Head of caudate nucleus (tissue), 42 donors: Measurements from ENCODE around the gene RETN.

Experiments
- DNase-seq, 42 donors: peaks; one replicate each; pipeline versions ENCODE4 v3.0.0 to v3.0.0-alpha.2; 2020 to 2021; ENCODE audit warnings: mixed read lengths in 7 of 42
- intact Hi-C: fragments of 100-400 bp; cut with DNase I; formaldehyde crosslinking; loops from one replicate; pipeline ENCODE4 v1.15.0; 2022

Gene RETN

DNA sequence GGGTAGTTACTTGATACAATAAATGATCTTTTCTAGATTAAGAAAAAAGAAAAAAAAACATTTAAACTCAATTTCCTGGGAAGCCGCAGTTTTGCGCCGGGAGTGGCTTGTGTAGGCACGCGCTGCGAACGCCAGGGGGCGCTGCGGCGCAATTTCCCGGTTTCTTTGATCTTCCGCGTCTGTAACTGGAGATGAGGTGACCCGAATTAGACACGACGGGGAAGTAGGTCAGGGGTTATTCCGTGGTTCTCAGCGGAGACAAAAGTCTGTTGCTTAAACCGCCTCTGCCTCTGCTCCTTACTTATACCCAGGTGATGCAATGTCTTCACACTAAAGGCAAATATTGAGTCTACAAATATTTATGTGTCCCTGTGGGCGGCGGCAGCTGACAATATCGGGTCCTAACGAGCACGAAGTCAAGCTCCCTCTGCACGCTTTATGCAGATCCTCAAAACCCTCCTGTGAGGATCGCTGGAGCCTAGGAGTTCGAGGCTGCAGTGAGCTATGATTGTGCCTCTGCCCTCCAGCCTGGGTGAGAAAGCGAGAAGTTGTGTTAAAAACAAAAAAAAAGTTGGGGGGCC lies 16.7 kb upstream of the RETN start:
- DNase-seq: peak; percentile 51 to 93 (median 84)
- intact Hi-C loops: no loop called here

DNA sequence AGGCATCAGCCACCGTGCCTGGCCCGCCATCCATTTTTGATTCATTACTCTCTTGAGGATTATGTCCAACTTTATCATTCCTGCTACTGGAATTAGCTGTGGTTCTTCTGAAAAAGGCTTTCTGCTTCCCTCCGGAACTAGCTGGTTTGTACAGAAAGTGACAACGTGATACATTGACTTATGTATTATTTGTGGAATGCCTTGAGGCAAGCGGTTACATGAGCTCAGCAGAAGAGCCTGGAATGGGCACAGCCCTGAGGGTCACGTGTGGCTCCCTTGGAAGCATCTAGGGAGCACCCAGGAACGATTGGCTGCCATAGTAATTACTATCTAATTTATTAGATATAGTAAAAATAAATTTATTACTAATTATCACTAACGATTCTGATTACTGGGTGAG lies 14.4 kb upstream of the RETN start:
- intact Hi-C loops: no loop called here
- DNase-seq: no peak

DNA sequence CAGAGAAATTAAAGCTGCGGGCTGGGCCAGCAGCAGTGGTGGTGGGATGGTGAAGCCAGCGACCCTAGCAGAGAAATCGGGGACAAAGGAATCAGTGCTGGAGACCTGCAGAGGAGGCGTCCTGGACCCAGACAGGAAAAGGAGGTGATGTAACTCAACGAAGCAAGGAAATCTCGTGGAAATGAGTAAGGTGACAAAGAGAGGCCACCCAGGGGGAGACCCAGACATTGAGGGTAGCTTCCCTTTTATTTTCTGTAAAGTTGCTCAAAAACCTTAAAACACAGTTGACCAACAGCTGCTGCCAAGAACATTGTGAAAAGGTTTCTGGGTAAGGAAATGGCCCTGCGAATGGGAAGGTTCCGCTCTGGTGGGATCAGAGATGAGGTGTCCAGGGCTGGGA lies 13.3 kb upstream of the RETN start:
- no peak for DNase-seq
- intact Hi-C loops: no loop called here

DNA sequence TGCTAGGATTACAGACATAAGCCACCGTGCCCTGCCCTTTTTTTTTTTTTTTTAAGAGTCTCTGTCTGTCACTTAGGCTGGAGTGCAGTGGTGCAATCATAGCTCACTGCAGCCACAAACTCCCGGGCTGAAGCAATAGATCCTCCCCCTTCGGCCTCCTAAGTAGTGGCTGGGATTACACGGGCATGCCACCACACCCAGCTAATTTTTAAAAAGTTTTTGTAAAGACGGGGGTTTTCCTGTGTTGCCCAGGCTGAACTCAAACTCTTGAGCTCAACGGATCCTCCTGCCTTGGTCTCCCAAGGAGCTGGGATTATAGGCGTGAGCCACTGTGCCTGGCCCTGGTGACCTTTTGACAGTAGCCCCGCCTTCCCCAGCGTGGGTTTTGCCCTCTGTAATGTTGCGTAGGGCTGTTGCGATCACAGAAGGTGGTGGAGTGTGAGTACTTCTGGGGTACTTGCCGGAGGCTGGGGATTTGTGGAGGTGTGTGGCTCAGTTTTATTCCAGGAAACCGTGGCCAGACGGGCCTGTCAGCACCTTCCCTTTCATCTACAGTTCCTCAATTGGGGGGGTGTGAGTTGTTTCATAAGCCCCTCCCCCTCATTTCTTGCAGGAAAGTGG lies 11.6 kb upstream of the RETN start:
- intact Hi-C loops: no loop called here
- no peak for DNase-seq

DNA sequence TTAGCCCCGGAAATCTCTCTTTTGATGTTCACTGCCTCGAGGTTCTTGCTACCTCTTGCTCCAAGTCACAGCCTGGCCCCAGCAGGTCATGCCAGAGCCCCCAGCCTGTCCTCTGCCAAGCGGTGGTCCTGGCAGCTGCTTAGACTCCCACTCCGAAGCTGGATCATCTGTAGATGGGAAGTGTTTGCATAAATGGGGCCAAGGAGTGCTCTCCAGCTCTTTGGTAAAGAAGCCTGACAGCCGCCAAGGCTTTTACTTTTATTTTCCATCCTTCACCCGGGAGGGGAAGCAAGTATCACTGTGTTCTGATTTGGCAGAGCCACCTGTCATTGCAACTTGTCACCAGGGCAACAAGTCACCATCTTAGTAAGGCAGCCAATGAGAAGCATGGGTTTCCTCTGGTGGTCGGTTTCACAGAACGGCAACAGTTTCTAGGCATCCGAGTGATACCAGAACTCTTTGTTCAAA lies 10.6 kb upstream of the RETN start:
- DNase-seq: peak in 19 of 42 donors; percentile 19 to 69 (median 37)
- intact Hi-C loops: no loop called here

DNA sequence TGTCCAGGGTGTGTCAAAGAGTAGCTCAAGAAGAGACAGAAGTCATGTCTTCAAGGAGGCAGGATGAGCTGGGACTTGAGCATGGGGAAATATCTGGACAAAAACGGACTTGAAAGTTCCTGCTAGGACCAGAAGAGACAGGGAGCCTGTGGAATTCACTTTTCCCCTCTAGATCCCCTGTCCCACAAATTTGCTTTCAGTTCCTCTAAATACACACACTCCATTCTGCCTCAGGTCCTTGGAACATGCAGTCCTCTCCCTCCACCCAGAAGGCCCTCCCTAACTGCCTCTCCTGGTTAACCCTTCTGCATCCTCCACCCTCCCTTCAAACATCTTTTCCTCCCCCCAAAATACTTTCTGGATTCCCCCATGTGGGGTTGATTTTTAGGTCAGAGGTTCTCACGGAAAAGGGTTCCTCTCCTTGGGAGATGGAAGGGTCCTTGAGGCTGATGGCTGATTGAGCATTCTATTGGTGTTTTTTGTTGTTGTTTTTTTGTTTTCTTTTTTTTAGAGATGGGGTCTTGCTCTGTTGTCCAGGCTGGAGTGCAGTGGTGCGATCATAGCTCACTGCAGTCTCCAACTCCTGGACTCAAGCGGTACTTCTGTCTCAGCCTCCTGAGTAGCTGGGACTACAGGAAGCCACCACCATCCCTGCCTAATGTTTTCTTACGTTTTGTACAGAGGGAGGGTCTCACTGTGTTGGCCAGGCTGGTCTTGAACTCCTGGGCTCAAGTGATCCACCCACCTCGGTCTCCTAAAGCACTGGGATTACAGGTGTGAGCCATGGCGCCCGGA lies 6.9 kb upstream of the RETN start:
- intact Hi-C loops: no loop called here
- no peak for DNase-seq

DNA sequence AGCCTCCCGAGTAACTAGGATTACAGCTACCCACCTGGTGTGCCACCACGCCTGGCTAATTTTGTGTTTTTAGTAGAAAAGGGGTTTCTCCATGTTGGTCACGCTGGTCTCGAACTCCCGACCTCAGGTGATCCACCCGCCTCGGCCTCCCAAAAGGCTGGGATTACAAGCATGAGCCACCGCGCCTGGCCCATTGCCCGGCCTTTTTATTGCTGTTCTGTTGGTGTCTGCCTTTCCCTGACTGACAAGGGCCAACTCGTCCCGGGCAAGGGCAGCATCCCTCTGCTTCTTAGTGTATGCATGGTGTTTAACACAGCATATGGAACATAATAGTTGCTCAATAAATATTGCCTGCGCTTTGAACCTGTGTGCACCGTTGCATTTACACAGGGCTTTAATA lies 6.2 kb upstream of the RETN start:
- no peak for DNase-seq
- intact Hi-C loops: no loop called here

DNA sequence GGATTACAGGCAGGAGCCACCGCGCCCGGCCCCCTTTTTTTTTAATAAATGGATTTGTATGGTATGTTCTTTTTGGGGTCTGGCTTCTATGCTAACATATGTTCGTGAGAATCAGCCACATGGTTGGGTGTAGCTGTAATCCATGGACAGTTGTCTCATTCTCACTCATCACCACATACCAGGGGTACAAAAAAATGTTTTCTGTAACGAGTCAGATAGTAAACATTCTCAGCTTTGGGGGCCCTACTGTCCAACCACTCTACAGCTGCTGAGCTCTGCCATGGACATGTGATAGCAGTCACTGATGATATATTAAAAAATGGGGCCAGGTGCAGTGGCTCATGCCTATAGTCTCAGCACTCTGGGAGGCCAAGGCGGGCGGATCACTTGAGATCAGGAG lies 5.1 kb upstream of the RETN start:
- intact Hi-C loops: no loop called here
- DNase-seq: no peak

DNA sequence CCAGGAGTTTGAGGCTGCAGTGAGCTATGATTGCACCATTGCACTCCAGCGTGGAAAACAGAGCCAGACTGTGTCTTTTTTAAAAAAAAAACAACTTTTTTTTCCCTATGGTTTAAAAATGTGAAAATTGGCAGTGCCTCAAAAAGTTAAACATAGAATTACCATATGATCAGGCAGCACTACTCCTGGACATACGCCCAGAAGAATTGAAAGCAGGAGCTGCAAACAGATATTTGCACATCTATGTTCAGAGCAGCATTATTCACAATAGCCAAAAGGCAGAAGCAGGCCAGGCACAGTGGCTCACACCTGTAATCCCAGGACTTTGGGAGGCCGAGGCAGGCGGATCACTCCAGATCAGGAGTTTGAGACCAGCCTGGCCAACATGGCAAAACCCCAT lies 3.8 kb upstream of the RETN start:
- no peak for DNase-seq

DNA sequence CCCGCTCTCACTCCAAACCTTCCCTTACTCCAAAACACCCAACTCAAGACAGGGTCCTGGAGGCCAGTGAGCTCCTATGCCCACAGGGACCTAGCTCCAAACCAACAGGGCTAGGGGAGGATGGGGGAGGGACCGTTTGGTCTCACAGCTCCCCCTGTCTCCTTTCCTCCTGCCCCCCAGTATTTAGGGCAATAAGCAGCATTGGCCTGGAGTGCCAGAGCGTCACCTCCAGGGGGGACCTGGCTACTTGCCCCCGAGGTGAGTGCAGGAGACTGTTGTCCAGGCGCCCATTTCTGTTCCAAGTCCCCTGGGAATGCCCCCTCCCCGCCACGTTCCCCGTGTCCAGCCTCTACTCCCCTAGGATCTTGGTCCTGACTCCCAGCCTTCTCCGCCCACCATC lies 792 bp downstream of the RETN start:
- DNase-seq: no peak
- intact Hi-C loops: no loop called here

More for the DNA sequence above, 3.8 kb upstream of the RETN start:
- intact Hi-C loops: no loop called here

DNA sequence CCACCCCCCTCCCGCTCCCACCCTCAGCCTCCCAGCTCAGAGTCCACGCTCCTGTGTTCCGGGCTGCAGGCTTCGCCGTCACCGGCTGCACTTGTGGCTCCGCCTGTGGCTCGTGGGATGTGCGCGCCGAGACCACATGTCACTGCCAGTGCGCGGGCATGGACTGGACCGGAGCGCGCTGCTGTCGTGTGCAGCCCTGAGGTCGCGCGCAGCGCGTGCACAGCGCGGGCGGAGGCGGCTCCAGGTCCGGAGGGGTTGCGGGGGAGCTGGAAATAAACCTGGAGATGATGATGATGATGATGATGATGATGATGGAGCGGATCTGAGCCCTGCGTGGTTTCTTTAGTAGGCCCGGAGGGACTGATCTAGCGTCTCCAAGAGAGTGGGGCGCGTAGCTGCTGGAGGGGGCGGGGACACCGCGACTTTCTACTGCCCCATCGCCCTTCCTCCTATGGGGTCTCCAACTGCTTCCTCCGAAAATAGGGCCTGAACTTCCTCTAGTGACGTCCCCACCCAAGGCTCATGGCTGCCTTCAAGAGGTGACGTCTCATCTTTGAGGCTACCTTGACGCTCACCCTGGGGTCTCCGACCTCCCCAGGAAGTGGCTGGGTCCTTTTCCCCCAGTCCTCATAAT lies 1.4 kb downstream of the RETN start:
- intact Hi-C loops: no loop called here
- peak; percentile 26 to 83 (median 60) for DNase-seq

DNA sequence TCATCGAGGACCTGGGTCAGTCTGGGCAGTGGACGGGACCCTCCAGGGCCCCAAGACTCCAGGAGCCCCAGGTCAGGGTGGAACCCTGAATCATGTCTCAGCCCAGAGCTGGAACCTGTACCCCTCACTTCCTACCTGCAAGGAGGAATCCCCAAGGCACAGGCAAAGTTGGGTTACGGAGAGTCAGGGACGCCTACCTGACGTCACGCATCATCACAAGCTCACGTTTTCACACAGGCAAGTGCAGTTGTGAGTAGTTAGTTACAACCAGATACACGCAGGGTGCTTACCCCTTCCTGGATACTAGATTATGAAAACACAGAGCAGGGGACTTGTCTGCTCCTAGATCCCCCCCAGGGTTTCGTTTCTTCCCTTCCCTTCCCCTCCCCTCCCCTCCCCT lies 1.9 kb downstream of the RETN start:
- intact Hi-C loops: no loop called here
- no peak for DNase-seq

DNA sequence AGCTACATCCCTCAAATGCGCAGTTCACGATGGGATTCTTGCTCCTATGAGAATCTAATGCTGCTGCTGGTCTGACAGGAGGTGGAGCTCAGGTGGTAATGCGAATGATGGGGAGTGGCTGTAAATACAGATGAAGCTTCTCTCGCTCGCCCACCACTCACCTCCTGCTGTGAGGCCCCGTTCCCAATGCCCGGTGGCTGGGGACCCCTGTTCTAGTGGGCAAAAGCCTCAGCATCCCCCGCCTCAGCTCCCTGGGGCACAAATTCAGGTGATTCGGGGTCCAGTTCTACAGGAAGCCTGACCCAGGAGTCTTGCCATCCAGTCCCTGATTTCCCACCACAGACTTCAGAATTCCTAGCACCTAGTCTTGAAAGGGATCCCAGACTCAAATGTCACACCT lies 3.7 kb downstream of the RETN start:
- intact Hi-C loops: no loop called here
- DNase-seq: no peak

DNA sequence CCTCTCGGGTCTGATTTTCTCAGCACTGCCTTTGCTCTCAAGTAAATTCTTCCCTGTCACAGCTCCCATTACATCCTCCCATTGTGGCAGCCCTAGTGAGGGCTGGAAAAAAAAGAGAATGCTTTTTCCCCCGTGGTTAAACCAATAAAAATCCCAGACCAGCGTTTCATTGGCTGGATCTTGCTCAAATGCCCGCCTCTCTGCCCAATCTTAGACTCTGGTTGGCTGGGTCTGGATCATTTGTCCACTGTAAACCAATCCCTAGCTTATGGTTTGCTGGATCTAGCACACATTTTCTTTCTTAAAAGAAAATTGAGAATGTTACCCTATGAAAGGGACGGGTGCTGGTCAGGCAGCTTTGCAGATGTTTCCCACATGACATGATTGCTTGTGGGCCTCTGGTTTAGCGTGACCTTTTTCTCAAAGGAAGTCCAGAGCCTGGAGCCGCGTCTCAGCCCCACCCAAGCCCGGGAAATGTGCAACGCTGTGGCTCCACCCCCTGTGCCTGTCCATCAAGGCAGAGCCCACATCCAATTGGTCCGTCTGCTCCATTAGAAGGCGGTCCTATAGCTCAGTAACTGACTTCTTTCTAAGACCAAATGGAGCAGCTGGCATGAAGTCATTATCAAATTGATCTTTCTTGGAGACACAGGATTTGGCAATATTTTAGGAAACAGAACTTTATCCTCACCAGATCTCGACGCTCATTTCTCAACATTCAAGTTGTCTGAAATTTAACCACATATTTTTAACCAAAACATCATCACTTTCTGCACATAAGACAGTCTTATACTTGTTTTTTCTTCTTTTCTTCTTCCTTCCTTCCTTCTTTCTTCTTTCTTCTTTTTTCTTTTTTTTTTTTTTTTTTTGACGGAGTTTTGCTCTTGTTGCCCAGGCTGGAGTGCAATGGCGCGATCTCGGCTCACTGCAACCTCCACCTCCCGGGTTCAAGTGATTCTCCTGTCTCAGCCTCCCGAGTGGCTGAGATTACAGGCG lies 5.5 kb downstream of the RETN start:
- intact Hi-C loops: no loop called here
- peak in 35 of 42 donors; percentile 14 to 70 (median 45) for DNase-seq

DNA sequence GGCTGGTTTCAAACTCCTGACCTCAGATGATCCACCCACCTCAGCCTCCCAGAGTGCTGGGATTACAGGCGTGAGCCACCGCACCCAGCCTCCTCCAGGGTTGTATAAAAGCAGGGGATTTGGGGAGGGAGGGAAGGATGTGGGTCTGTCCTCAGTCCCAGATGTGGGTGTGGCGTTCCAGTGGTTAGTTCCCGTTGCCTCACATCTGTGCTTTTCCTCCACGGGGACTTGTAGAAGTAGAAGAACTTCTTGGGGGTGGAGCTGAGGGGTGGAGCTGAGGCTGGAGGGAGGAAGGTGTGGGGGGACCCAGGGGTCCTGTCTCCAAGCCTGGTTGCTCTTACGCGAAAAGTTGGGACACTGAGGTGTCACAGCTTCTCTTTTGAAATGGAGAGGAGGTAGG lies 7.5 kb downstream of the RETN start:
- DNase-seq: no peak
- intact Hi-C loops: no loop called here

DNA sequence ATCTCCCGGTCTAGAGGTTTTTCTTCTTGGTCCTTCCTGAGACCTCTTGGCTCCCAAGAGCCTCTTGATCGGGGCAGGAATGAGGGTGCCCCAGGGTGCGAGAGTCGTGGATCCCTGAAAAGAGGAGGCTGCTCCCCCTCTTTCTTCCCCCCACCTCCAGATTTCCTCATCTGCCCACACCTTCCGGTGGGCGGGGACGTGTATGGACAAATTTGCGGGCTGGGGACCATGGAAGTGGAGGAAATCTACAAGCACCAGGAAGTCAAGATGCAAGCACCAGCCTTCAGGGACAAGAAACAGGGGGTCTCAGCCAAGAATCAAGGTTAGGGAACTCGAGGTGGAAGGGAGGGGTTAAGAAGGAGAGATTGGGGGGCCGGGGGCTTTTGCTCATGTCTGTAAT lies 8.0 kb downstream of the RETN start, which contains the start of gene MCEMP1:
TSS of gene MCEMP1 (plus strand) at position 237 of the 400 bp plus-strand sequence. CDS start at position 268, 31 bp downstream.
- intact Hi-C loops: no loop called here
- no peak for DNase-seq

DNA sequence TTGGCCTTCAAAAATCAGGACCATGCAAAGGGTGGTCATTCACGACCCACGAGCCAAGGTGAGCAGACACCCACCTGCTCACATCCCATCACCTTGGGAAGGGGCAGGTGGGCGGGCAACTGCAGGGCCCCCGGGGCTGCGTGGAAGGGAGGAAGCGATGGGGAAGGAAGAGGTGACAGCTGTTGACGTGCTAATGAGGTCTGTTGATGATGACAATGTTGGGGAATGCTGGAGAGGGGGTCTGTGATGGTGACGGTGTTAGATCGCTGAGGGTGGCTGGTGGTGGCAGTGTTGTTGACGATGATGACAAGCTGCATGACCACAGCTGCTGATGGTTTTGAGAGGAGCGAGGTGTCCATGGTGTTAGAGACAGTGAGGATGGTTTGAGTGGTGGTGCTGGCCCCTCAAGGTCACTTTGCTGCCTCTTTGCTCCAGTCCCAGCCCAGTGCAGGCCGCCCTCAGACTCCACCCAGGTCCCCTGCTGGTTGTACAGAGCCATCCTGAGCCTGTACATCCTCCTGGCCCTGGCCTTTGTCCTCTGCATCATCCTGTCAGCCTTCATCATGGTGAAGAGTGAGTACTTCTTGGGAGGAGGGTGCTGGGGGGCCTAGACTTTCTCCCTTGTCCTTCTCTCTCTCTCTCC lies 8.9 kb downstream of the RETN start:
- intact Hi-C loops: no loop called here
- DNase-seq: no peak
